ENCODE data around the gene METRNL.
"Not testable (repeated sequence)": the region's sequence is repeated elsewhere in the genome, so short reads cannot be mapped to it uniquely, and the experiment has no call there.

Gene METRNL

DNA sequence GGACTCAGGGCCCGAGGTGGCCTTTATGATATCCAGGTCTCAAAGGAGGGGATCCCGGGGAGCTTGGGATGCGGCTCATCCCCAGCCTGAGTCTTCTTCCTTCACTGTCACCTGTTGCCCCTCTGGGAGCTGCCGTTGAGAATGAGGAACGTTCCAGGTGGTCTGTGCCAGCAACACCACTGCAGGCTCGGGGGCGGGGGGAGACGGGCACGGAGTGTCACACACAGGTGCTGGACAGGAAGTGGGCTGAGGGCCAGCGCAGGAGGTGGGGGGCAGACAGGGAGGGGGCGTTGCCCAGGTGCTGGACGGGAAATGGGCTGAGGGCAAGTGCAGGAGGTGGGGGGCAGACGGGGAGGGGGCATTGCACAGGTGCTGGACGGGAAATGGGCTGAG lies 28.2 kb downstream of the METRNL start:
- no peak for DNase-seq (ENCODE audit: low spot score)

DNA sequence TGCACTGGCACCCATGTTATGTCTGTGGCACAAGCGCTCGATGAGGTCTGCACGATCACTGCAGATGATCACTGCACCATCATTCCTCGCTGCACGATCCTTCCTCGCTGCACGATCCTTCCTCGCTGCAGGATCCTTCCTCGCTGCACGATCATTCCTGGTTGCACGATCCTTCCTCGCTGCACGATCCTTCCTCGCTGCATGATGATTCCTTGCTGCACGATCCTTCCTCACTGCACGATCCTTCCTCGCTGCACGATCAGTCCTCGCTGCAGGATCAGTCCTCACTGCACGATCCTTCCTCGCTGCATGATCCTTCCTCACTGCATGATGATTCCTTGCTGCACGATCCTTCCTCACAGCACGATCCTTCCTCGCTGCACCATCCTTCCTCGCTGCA lies 29.3 kb downstream of the METRNL start:
- DNase-seq (ENCODE audit: low spot score), result no peak

DNA sequence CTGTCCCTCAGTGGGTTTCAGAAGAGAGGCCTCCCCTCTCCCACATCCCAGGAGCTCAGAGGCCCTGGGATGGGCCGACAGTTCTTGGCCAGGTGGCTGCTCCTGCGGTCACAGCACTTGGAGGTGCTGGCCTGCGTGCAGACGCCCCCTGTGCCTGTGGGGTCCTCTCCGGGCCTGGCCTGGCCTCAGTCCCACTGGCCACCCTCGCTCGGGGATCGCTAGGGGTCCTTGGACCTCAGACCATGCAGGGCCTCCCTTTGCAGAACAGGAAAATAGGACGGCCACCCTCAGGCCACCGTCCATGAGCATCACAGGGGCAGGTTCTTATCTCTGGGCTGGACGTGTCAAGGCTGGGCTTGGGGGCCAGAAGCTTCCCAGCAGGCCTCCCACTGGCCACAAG lies 30.0 kb downstream of the METRNL start:
- no peak for DNase-seq (ENCODE audit: low spot score)

DNA sequence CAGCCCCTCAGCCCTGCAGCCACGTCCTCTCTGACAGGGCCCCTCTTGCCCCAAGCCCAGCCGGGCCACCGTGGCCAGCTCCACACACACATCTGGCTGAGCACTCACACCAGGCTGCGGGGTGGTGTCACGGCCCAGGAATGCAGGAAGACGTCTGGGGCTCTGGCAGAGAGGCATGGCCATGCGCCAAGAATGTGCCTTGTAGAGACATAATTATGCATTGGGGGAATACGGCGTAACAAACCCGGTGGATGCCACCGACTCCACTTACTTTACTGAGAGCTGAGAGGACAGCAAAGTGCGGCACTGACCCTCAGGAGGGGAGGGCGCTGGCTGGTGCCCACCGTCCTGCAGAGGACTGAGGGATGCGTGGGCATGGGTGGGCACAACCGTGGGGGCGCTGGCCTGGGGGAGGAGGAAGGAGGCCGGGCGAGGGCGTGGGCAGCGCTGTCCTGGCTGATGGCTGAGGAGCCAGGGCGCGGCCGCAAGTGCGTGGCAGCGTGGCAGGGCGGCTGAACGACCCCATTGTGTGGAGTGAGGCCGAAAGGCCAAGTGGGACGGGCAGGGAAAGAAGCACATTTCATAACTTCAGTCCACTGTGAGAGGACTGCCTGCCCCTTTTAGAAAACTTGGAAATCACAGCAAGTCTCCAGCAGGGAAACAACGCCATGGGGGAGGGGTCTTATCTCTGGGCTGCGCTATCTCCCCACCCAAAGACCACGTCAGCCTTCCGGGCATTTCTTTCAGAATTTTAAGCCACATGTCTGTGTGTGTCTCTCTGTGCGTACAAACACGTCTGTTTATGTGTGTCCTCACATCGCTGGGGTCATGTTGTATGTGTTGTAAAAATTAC lies 30.6 kb downstream of the METRNL start:
- DNase-seq (ENCODE audit: low spot score), result no peak

DNA sequence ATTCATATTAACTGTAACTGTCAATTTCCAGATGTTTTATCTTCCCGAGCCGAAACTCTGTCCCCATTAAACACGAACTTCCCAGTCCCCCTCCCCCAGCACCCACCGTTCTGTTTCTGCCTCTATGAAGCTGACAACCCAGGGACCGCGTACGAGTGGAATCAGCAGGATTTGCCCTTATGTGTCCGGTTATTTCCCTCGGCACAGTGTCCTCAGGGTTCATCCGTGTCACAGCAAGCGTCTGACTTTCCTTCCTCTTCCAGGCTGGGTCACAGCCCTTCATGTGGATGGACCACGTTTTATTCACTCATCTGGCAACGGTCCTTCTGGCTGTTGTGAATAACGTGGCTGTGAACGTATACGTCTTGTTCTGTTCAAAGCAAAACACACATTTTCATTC lies 31.3 kb downstream of the METRNL start:
- no peak for DNase-seq (ENCODE audit: low spot score)

DNA sequence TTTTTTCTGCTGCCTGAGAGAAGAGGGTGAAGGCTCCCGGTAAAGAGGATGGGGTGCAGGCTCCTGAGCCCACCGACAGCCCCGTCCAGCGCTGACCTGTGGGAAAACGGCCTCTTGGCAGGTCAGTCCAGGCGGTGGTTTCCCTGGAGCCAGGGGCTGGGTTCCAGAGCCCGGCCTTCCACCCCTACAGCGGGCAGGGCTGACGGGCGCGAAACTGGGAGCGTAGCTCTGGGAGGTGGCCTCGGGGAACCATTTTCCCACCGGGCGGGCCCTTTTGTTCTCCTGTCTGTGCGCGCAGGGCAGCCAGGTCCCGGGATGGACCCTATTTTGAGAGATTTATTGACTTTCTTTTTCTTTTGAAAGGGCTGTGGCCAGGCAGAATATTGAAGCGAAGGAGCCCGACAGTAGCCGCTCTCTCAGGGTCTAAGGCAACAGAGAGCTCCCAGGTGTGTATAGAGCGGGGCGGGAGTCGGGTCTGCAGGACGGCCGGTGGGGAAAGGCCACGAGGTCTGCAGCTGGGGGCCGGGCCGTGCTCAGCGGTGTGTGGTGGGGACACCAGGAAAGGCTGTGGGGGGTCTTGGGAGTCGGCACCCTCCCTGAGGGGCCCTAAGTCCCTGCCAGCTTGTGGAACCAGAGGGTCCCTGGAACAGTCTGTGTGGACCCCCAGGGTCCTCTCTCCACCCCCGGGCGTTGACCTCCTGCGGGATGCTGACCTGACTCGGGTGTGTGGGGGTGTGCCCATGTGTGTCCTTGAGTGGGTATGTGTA lies 32.3 kb downstream of the METRNL start:
- no peak for DNase-seq (ENCODE audit: low spot score)

DNA sequence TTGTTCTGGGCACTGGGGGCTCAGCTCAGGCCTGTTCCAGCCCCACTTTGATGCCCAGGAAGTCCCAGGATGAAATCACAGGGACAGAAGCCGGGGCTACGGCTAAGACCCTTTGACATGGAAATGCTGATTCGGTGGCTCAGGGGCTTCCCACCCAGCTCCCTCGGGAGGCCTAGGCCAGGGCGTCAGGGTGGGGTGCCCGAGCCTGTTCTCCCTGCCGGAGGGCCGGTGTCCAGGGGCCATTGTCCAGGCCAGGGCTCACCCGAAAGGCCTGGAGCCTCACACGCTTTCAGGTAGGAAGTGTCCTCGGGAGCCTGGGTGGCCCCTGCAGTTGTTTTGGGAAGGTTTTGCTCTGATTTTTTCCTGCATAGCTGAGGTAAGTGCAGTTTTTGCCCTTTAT lies 34.0 kb downstream of the METRNL start:
- DNase-seq (ENCODE audit: low spot score), result no peak

DNA sequence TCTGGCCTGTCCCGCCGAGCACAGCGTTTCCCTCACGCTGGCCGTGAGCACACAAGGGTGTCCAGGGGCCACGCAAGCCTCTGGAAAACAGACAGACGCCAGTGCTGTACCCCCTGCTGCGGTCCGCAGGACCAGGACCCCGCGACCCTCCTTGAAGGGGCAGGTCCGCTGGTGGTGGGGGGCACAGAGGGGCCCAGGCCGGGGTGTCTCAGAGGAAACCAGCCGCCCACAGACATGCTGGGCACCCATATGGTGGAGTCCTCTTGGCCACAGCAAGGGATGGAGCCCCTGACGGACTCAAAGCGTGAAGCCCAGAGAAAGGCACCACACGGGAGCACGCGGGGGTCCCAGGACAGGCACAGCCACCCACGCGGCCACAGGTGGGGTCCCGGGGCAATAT lies 34.4 kb downstream of the METRNL start:
- no peak for DNase-seq (ENCODE audit: low spot score)

DNA sequence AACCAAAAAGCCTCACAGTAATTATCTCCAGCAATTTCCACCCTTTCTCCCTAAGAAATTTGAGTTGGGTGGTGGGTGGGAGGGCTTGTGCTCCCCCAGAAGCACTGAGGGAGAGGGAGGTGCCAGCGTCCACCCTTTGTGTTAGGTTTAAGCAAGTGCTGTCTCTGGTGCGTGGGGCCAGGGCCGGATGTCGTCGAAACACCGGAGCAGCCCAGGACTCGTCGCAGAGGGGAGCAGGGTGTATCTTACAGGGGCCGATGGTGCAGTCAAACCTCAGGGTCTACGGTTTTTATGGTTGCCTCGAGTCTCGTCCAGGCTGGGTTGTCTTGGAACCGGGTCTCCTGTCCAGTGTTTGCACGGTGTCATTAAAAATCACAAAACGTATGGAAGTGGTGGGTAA lies 35.3 kb downstream of the METRNL start:
- DNase-seq (ENCODE audit: low spot score), result no peak

DNA sequence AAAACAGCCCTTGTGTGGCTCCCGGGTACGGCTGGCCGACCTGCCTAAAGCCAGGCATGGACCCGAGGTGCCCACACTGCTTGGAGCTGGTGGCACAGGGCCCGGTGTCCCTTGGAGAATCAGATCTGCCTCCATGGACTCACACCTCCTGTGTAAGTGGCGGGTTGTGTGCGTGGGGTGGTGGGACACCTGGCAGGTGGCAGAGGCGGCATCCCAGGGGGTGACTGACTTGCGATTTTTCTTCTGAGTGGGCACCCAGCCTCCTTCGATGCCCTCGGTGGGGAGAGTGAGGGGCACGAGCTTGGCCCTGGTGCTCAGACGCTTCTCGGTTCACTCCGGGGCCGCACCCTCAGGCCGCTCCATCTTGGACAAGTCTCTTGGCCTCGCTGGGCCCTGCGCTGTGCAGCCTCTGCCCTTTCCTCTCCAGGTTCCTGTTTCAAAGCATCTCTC lies 35.8 kb downstream of the METRNL start:
- no peak for DNase-seq (ENCODE audit: low spot score)

DNA sequence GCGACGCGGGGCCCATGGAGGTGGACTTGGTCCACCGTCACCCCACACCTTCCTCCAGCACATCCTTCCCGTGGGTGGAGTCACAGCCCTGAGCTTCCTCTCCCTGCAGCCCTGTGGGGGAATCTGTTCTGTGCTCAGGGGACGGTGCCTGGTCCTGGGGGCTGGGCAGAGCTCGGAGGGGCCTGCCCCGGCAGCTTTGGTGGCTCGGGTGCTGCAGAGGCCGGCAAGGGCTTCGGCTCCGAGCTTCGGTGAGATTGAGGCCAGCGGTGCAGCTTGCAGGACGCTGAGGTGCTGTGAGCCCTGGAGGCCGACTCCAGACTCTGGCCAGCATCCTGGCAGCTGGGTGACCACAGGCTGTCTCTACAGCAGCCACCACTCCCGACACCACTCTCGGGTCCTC lies 36.4 kb downstream of the METRNL start:
- no peak for DNase-seq (ENCODE audit: low spot score)

DNA sequence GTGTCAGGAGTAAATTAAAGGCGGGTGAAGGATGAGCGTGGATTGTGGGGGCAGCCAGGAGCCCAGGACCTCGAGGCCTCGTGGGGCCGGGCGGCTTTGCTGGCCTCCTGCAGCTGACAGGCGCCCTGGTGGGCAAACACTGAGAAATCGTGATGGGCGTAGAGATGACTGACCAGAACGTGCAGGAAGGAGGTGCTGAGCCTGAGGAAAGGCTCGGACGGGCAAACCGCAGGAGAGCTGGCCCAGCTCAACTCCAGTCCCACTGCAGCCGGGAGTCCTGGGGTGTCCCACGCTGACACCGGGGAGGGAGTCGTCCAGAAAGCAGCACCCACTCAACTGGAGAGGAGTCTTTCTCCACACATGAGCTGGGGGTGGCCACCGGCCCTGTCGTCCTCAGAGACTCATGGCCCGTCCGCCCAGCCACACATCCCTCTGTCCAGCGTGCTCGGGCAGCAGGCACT lies 36.9 kb downstream of the METRNL start:
- no peak for DNase-seq (ENCODE audit: low spot score)

DNA sequence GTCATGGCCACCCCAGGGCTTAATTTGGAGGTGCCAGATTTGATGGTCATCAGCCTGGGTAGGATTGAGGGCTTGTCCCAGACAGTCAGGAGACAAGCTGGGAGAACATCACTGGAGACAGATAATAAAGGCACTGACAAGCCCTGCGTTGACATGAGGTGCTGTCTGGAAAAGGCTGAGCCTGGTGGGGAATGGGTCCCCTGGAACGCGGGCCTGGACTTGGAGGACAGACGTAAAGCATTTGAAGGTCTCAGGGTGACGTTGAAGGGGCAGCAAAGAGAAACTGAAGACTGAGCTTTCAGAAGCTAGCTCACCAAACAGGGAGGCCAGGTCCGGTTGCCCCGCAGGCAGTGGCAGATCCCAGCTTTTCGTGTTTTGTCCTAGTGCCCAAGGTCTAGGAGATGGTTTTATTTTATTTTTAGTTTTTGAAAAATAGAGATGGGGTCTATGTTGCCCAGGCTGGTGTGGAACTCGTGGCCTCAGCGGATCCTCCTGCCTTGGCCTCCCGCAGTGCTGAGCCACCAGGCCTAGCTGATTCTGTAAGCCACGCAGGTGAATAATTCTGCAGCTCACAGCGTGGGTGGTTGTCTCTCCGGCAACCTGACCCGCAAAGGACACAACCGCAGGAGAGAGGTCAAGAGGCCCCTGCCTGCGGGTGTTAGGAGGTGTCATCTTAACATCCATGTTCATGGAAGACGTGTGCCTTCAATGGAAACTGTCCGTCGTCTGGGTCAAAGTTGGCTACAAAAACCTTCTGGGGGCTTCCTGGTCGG lies 37.6 kb downstream of the METRNL start:
- no peak for DNase-seq (ENCODE audit: low spot score)

DNA sequence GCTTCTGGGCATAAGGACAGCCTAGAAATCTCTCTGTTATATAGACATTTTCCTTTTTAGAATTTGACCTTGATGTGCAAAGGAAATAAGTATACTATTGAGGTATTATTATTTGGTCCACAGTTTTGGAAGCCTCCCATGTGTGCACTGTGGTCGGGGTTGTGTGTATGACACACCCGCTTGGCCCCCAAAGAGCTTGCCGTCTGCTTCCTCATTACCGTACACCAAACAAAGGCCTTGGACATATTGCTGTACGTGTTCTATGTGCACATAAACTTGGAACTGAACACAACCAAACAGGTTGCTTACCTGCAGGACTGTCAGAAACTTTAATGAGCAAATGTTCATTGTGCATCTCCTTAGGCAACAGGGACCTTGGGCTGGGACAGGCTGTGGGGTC lies 38.2 kb downstream of the METRNL start:
- no peak for DNase-seq (ENCODE audit: low spot score)

DNA sequence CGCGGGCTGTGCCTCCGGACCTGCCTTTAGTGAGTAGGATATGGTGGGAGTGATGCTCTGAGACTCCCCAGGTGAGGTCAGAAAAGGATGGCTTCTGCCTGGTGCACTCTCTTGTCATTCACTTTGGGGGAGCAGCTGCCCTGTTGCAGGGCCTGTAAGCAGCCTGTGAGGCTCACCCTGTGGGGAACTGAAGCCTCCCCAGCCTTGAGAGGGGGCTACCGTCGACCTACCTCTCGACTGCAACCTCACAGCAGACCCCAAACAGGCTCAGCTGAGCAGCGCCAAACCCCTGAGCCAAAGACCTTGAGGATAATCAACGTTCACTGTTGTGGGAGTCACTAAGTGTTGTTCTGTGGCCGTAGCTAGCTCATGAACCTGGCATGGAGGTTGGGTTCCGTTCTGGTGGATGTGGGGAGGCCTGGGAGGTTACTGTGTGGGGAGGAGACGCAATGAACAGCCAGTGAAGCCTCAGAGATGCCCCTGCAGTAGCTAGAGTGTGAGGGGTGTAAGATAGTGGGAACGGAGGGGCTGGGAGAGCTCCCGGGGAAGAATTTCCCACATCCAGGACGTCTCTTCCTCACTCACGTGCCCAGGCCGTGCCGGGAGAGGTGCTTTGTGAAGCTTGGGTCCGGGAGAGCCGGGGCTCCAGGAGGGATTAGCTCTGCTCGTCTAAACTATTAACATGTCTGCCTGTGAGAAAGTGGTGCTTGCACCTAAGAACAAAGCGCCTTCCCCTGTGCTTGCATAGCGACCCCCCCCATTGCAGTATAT lies 38.8 kb downstream of the METRNL start:
- no peak for DNase-seq (ENCODE audit: low spot score)

DNA sequence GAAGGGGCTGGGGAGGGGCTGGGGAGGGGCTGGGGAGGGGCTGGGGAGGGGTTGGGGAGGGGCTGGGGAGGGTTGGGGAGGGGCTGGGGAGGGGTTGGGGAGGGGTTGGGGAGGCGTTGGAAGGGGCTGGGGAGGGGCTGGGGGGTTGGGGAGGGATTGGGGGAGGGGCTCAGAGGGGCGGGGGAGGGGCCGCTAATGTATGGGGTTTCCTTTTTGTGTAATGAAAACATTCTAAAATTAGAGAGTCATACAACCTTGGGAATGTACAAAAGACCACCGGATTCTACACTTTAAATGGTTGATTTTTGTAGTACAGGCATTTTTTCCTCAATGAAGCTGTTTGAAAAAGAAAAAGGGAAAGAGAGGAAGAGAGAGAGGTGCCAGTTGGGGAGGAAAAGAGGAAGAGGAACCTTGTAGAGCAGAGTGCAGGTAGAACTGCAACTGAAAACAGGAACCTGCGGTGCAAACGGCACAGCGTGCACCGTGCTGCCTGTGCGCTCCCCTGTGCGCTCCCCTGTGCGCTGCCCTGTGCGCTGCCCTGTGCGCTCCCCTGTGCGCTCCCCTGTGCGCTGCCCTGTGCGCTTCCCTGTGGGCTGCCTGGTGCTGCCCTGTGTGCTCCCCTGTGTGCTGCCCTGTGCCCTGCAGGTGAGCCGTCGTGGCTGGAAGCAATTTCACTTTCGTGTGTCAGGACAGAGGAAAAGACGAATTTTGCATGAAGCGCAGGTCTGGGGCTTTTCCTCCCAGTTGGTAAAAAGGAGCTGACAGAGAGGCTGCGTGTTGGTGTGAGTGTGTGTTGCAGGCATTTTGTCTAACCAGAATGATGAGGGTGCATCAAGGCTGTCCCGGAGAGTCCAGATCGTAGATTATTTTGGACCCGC lies 40.8 kb downstream of the METRNL start:
- DNase-seq (ENCODE audit: low spot score), result no peak

DNA sequence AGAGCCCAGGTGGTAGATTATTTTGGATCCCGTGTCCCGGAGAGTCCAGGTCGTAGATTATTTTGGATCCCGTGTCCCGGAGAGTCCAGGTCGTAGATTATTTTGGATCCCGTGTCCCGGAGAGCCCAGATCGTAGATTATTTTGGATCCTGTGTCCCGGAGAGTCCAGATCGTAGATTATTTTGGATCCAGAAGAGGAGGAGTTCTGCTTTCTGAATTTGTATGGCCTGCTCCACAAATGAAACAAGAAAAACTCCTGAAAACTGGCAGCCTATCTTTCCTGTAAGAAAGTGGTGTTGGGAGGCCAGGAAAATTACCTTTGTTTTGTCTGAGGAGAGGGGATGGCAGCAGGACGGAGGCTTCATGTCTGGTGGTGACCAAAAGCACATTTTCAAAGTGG lies 42.1 kb downstream of the METRNL start:
- DNase-seq (ENCODE audit: low spot score), result not testable (repeated sequence)

DNA sequence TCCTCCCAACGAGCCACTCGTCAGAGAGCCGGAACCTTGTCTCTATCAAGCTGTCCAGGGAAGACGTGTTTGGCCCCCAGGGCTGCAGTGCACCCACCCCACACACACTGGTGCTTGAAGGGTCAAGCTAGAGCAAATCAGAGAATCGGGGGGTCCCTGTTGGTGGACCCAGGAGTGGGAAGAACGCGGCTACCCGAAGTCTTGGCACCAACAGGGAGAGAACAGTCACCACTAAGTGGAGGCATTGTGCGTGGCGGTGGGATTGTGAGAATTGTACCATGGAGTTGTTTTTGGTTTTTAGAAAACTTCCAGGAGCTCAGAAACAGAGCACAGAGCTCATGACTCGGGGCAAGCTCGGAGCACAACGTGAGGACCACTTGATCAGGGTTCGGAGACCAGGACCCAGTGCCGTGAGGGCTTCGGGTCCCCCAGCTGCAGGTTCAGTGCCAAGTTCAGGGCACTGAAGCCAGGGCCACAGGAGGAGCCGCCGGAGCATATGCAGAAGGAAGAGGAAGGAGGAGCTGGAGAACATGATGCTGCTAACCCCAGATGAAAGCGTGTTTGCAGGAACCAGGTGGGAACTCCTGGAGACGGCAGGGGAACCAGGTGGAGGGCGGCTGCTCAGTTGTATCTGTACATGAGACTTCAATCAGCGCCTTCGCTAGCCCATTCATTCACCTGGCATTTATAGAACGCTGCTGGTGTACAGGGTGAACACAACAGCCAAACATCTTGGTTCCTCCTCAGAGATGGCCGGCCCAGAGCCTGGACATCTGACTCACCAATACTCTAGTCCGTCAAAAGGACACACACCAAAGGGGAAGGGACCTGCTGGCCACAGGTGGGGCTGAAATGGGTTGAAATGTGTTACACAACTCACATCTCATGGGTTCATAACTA lies 42.8 kb downstream of the METRNL start:
- DNase-seq (ENCODE audit: low spot score), result no peak

DNA sequence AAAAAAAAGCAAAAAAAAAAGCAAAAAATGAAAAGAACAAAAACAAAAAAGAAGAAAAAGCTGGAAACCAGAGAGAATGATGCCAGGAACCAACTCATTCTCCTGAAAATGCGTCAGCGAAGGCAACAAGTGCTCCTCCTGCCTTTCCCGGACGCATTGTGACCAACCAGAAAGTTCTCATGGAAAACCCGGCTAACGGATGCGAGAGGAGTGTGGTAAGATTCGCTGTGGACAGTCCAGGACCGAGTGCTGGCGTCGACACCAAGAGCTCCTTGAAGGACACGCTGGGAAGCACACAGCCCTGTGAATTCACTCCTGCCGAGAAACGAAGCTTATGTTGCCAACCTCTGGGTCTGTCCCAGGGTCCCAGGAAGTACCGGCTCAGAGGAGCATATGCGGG lies 43.4 kb downstream of the METRNL start:
- no peak for DNase-seq (ENCODE audit: low spot score)
